GM18526 (cell line): ENCODE data around the gene RPS24.

Source experiments
- POLR2A ChIP-seq: IDR thresholded peaks from 3 replicates; pipeline ENCODE4 v1.6.1; 2011; ENCODE audit not compliant: insufficient read length; ENCODE audit errors: extremely low read depth

Gene RPS24

GRCh38 chr10:78062296-78062695 lies 28.6 kb downstream of the RPS24 start:
- no peak for TF ChIP-seq POLR2A

GRCh38 chr10:78063236-78063635 lies 29.6 kb downstream of the RPS24 start:
- no peak for TF ChIP-seq POLR2A

- TF ChIP-seq POLR2A, result no peak
Measured at GRCh38 chr10:78065611-78066010, 31.9 kb downstream of the RPS24 start.

- no peak for TF ChIP-seq POLR2A
Measured at GRCh38 chr10:78066012-78066411, 32.3 kb downstream of the RPS24 start.

GRCh38 chr10:78066728-78067430 lies 33.2 kb downstream of the RPS24 start:
- TF ChIP-seq POLR2A, result no peak

- TF ChIP-seq POLR2A, result no peak
Measured at GRCh38 chr10:78069151-78069550, 35.5 kb downstream of the RPS24 start.

- no peak for TF ChIP-seq POLR2A
Measured at GRCh38 chr10:78070726-78071125, 37.1 kb downstream of the RPS24 start.

GRCh38 chr10:78071140-78071856 lies 37.6 kb downstream of the RPS24 start:
- no peak for TF ChIP-seq POLR2A

- TF ChIP-seq POLR2A, result no peak
Measured at GRCh38 chr10:78071857-78072179, 38.2 kb downstream of the RPS24 start.

GRCh38 chr10:78072504-78072903 lies 38.8 kb downstream of the RPS24 start:
- TF ChIP-seq POLR2A, result no peak

GRCh38 chr10:78078539-78079330 lies 45.1 kb downstream of the RPS24 start:
- no peak for TF ChIP-seq POLR2A

- TF ChIP-seq POLR2A, result no peak
Measured at GRCh38 chr10:78079411-78079810, 45.7 kb downstream of the RPS24 start.

GRCh38 chr10:78081292-78081691 lies 47.6 kb downstream of the RPS24 start:
- TF ChIP-seq POLR2A, result no peak

GRCh38 chr10:78082636-78083035 lies 49.0 kb downstream of the RPS24 start:
- TF ChIP-seq POLR2A, result no peak
